ENCODE measurements around the gene CASR. TPM values are rescaled to one million over a fixed set of nuclear protein-coding genes. Genes with fewer than 3 reads are reported as not detected.

Gene CASR
- total RNA-seq, 4 donors from 2014 or later, result 0.37 to 1.4 TPM; not detected in 2

GRCh38 chr3:122246199-122246598 lies 62.7 kb downstream of the CASR start:
- DNase-seq, result no peak
- in situ Hi-C loops (cut with MboI; ENCODE audit: low pct_ligation_motif_present in 1 of 4, low pct_unique_long_range_greater_than_20kb in 1 of 4, low sequenced_read_pairs in 3 of 4), result no loop called here
- Histone ChIP-seq H3K4me1 (no peaks in the 10 kb centered on the region), H3K36me3 (no peaks in the 10 kb centered on the region), H3K27ac (peak overlapping the region in 3 of 4 donors; percentile 4 to 50 (median 36)), H3K4me3 (peak overlapping the region in 1 of 4 donors; percentile 20), H3K27me3 (no peaks in the 10 kb centered on the region), H3K9me3 (no peaks in the 10 kb centered on the region)
- TF ChIP-seq POLR2A (IDR thresholded peaks at IDR 0.05), result no peak
- TF ChIP-seq POLR2AphosphoS5 (IDR thresholded peaks at IDR 0.05), result no peak
- no peak for TF ChIP-seq EP300 (IDR thresholded peaks at IDR 0.05; ENCODE audit: low read depth)
- TF ChIP-seq, protein P1, sequence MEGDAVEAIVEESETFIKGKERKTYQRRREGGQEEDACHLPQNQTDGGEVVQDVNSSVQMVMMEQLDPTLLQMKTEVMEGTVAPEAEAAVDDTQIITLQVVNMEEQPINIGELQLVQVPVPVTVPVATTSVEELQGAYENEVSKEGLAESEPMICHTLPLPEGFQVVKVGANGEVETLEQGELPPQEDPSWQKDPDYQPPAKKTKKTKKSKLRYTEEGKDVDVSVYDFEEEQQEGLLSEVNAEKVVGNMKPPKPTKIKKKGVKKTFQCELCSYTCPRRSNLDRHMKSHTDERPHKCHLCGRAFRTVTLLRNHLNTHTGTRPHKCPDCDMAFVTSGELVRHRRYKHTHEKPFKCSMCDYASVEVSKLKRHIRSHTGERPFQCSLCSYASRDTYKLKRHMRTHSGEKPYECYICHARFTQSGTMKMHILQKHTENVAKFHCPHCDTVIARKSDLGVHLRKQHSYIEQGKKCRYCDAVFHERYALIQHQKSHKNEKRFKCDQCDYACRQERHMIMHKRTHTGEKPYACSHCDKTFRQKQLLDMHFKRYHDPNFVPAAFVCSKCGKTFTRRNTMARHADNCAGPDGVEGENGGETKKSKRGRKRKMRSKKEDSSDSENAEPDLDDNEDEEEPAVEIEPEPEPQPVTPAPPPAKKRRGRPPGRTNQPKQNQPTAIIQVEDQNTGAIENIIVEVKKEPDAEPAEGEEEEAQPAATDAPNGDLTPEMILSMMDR (IDR thresholded peaks at IDR 0.05), result no peak
- 34 to 58% methylated on average over 3 to 4 of the region's 4 CpGs for WGBS, 2 donors (ENCODE audit: low coverage in 1 of 2)
- intact Hi-C loops (cut with DNase I; ENCODE audit: low total_unique reads), result no loop called here

DNA sequence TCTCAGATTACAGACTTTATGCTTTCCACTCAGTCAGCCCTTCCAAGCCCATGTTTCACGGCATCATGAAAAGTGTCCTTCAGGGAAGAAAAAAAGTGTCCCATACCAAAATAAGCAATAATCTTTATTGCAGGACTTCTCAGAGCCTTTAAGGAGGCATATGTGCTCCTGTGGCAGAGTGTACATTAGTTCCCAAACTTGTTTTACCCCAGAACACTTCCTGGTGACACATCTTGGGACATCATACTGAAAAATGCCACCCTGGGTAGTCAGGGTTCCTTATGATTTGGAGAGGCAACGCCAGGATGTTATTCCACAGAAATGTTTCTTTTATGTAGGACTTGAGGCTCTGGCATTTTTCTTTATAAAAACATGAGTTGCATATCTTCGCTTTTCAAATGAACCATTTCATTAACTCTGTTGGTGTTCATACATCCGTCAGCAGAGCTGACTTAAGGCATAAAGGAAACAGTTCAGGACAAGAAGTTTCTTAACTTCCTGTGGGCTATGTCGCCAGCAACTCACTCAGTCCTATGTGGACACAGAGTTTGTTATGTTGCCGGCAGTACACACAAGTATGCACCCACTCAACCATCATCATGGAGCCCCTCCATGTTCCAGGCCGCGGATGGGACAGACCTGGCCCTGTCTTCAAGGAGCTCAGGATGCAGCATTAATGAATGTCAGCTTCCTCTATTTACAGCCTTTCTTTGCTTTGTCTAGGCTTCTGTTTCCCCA lies 63.8 kb downstream of the CASR start:
- intact Hi-C loops (cut with DNase I; ENCODE audit: low total_unique reads), result no loop called here
- WGBS, 2 donors (ENCODE audit: low coverage in 1 of 2), result 60 to 94% methylated on average over 2 to 8 of the region's 8 CpGs

DNA sequence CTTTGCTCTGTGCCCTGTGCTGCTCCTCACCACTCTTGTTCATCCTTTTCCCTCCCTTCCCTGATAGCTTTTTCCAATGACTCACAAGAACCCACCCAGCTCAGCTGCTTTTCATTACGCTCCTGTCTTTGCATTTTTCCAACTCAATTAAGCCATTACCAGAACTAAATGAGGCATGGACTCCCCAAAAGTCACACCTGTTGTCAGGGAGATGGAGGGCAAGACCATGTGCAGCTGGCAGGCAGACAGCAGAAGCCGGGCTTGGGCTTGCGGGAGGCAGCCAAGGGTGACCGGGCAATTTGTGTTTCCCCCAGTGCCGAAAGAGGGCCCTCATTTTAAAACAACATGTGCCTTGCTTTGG lies 64.3 kb downstream of the CASR start:
- Histone ChIP-seq H3K4me3 (no peak overlapping the region), H3K27me3 (no peaks in the 10 kb centered on the region), H3K36me3 (no peaks in the 10 kb centered on the region), H3K27ac (peak overlapping the region in 1 of 4 donors; percentile 48), H3K4me1 (no peaks in the 10 kb centered on the region), H3K9me3 (no peaks in the 10 kb centered on the region)
- 71 to 78% methylated on average over 1 to 5 of the region's 5 CpGs for WGBS, 2 donors (ENCODE audit: low coverage in 1 of 2)
- no peak for DNase-seq
- TF ChIP-seq, protein P1 (IDR thresholded peaks at IDR 0.05), result no peak
- TF ChIP-seq EP300 (IDR thresholded peaks at IDR 0.05; ENCODE audit: low read depth), result no peak
- TF ChIP-seq POLR2AphosphoS5 (IDR thresholded peaks at IDR 0.05), result no peak
- no peak for TF ChIP-seq POLR2A (IDR thresholded peaks at IDR 0.05)
- in situ Hi-C loops (cut with MboI; ENCODE audit: low pct_ligation_motif_present in 1 of 4, low pct_unique_long_range_greater_than_20kb in 1 of 4, low sequenced_read_pairs in 3 of 4), result no loop called here
- intact Hi-C loops (cut with DNase I; ENCODE audit: low total_unique reads), result no loop called here

More for the DNA sequence above, 63.8 kb downstream of the CASR start:
- Histone ChIP-seq H3K9me3 (no peaks in the 10 kb centered on the region), H3K4me1 (no peaks in the 10 kb centered on the region), H3K27me3 (no peaks in the 10 kb centered on the region), H3K27ac (peak overlapping the region in 3 of 4 donors; percentile 4 to 48 (median 36)), H3K4me3 (no peak overlapping the region), H3K36me3 (no peaks in the 10 kb centered on the region)
- TF ChIP-seq, protein P1 (IDR thresholded peaks at IDR 0.05), result no peak
- TF ChIP-seq EP300 (IDR thresholded peaks at IDR 0.05; ENCODE audit: low read depth) (no peak), POLR2A (IDR thresholded peaks at IDR 0.05) (no peak), POLR2AphosphoS5 (IDR thresholded peaks at IDR 0.05) (no peak)
- DNase-seq, result no peak
- in situ Hi-C loops (cut with MboI; ENCODE audit: low pct_ligation_motif_present in 1 of 4, low pct_unique_long_range_greater_than_20kb in 1 of 4, low sequenced_read_pairs in 3 of 4), result no loop called here

DNA sequence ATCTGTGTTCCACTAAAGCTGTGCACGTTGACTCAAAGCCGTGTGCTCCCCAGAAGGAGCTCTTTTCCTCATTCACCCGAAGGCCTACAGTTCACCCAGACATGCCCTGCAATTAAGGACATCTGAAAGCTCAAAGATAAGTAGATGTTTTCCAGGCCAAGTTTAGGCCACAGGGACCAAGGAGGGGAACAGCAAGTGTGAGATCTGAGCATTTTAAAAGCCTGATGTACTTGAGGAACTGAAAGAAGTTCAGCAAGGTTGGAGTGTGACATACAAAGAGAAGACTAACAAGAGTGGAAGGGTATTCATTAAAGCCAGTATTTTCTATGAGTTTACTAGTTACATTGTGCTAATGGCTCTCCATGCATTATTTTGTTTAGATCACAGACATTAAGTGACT lies 68.0 kb downstream of the CASR start:
- TF ChIP-seq, protein P1 (IDR thresholded peaks at IDR 0.05), result no peak
- no peak for TF ChIP-seq POLR2A (IDR thresholded peaks at IDR 0.05)
- no peak for TF ChIP-seq POLR2AphosphoS5 (IDR thresholded peaks at IDR 0.05)
- TF ChIP-seq EP300 (IDR thresholded peaks at IDR 0.05; ENCODE audit: low read depth), result no peak
- Histone ChIP-seq H3K27me3 (no peaks in the 10 kb centered on the region), H3K27ac (no peak overlapping the region), H3K4me1 (no peaks in the 10 kb centered on the region), H3K4me3 (no peak overlapping the region), H3K9me3 (no peaks in the 10 kb centered on the region), H3K36me3 (no peaks in the 10 kb centered on the region)
- intact Hi-C loops (cut with DNase I; ENCODE audit: low total_unique reads) (no loop called here), in situ Hi-C loops (cut with MboI; ENCODE audit: low pct_ligation_motif_present in 1 of 4, low pct_unique_long_range_greater_than_20kb in 1 of 4, low sequenced_read_pairs in 3 of 4) (loop anchor here in 3 of 4 donors (10.0 to 25.0 kb wide), 5 partner anchors 139 to 714 kb away; partner anchors contain the start of genes POLQ (in 3 of the 3) and SLC15A2 (in 1 of the 3))
- DNase-seq, result no peak
- WGBS, 2 donors (ENCODE audit: low coverage in 1 of 2), result 68% methylated on average over 3 of the region's 3 CpGs; no CpG with 5 or more reads in 1 of the 2 donors

All from transverse colon (tissue), 4 donors.